Measurements from ENCODE around the gene SLC2A9.

Gene SLC2A9

DNA sequence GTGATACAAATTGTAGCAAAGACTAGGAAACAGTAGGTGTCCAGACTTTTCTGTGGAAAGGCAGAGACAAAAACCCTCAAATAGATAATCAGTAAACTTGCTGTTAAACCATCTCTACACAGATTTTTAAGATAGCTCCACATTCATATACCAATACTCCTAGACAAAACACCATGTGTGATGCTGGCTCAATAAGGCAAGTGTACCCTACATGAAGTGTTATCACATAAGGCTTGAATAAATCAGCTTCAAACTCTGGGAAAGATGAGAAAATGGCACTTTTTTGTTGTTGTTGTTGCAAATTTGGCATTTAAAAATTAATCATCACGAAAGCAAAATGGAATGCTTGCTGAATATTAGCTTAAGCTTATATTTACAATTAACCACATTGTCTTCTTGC is 194.7 kb downstream of the SLC2A9 start:
- ChIA-PET POLR2A (no interaction called here), CTCF (no interaction called here)
- DNase-seq (ENCODE audit: extremely low spot score) = no peak
- TF ChIP-seq, protein P1, sequence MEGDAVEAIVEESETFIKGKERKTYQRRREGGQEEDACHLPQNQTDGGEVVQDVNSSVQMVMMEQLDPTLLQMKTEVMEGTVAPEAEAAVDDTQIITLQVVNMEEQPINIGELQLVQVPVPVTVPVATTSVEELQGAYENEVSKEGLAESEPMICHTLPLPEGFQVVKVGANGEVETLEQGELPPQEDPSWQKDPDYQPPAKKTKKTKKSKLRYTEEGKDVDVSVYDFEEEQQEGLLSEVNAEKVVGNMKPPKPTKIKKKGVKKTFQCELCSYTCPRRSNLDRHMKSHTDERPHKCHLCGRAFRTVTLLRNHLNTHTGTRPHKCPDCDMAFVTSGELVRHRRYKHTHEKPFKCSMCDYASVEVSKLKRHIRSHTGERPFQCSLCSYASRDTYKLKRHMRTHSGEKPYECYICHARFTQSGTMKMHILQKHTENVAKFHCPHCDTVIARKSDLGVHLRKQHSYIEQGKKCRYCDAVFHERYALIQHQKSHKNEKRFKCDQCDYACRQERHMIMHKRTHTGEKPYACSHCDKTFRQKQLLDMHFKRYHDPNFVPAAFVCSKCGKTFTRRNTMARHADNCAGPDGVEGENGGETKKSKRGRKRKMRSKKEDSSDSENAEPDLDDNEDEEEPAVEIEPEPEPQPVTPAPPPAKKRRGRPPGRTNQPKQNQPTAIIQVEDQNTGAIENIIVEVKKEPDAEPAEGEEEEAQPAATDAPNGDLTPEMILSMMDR (IDR thresholded peaks at IDR 0.05; ENCODE audit: control extremely low read depth, extremely low read depth, low read depth, missing control alignments) = no peak

DNA sequence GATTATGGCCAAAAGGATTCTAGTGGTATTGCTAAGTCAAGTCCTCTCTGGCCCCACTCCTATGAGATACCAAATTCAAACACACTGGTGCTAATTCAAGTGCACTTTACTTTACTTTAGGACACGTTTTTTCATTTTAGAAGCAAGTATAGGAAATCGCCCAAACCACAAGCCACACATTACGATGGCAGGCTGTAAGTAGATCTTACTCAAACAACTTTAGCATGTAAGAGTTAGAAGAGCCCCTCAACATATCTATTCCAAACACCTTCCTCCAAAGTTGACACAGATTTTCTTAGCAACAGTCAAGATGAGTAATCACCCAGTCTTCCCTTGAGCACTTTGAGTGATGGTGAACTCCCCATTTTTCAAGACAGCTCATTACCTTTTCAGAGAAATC is 196.2 kb downstream of the SLC2A9 start:
- POLR2A ChIA-PET = no interaction called here

DNA sequence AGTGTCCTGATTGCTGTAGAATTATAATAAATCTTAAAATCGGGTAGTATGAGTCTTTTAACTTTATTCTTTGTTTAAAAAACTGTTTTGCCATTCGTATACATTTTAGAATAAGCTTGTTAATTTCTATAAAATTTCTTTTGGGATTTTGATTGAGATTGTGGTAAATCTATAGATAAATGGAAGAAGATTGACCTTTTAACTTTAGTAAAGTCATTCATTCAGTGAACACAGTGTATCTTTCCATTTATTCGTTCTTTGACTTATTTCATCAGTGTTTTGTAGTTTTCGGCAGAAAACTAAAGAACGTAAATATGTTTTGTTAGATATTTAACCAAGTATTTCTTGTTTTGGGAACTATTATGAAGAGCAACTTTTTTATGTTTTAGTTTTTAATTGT is 201.0 kb downstream of the SLC2A9 start:
- TF ChIP-seq, protein P1 (IDR thresholded peaks at IDR 0.05; ENCODE audit: control extremely low read depth, extremely low read depth, low read depth, missing control alignments) = no peak
- CTCF ChIA-PET = interaction anchor here (1.0 kb wide), 1 partner anchor 13 kb away, joined by 3 read pairs; no protein-coding TSS in a partner anchor
- POLR2A ChIA-PET = no interaction called here
- DNase-seq (ENCODE audit: extremely low spot score) = no peak

More for the DNA sequence above, 196.2 kb downstream of the SLC2A9 start:
- CTCF ChIA-PET = no interaction called here
- TF ChIP-seq, protein P1 (IDR thresholded peaks at IDR 0.05; ENCODE audit: control extremely low read depth, extremely low read depth, low read depth, missing control alignments) = no peak
- DNase-seq (ENCODE audit: extremely low spot score) = no peak

DNA sequence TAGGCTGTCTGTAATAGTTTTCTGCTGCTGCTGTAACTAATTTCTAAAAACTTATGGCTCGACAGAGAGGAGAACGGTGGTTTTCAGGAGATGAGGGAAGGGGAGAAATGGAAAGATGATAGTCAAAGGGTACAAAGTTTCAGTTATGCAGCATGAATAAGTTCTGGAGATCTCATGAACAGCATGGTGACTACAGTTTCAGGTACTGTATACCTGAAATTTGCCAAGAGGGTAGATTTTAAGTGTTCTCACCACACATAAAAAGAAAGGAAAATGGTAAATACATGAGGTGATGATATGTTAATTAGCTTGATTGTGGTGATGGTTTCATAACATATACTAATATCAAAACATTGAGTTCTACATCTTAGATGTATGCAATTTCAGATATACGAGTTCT is 205.0 kb downstream of the SLC2A9 start:
- POLR2A ChIA-PET = no interaction called here
- no peak for DNase-seq (ENCODE audit: extremely low spot score)
- CTCF ChIA-PET = no interaction called here
- TF ChIP-seq, protein P1 (IDR thresholded peaks at IDR 0.05; ENCODE audit: control extremely low read depth, extremely low read depth, low read depth, missing control alignments) = no peak

DNA sequence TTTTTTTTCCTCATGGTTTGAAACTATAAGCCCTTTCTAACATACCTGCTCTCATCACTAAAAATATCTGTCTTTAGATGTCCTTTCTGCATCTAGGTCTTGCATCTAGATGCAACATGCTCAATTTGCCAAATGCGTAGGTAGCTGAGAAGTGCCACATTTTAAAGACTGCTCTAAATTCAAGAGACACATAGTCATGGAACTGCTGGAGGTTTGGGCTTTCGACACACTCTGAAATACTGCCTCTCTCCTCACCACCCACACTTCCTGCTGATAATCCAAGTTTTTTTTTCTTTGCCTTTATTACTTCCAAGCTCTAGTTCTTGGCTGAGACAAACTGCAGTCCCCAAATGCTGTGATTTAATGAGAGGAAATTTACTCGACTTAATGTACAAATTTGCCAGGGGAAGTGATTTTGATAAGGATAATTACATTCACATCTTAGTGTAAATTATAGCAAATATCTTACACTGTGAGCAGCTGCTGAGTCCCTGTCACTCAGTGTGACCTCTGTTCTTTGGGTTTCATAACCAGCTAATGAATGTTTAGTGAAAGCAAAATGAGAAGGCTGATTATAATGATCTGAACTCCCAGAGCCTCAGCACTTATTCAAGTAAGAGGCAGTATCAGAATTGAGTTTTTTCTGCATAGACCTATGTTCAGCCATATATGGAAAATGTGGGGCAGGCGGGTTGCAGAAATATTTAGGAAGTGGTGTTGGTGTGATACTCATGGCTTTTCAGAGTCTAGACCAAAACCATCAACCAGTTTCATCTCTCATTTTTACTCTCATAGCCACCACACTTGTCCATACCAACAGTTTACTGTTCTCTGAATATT is 208.6 kb downstream of the SLC2A9 start:
- TF ChIP-seq, protein P1 (IDR thresholded peaks at IDR 0.05; ENCODE audit: control extremely low read depth, extremely low read depth, low read depth, missing control alignments) = no peak
- ChIA-PET CTCF (no interaction called here), POLR2A (no interaction called here)
- no peak for DNase-seq (ENCODE audit: extremely low spot score)

DNA sequence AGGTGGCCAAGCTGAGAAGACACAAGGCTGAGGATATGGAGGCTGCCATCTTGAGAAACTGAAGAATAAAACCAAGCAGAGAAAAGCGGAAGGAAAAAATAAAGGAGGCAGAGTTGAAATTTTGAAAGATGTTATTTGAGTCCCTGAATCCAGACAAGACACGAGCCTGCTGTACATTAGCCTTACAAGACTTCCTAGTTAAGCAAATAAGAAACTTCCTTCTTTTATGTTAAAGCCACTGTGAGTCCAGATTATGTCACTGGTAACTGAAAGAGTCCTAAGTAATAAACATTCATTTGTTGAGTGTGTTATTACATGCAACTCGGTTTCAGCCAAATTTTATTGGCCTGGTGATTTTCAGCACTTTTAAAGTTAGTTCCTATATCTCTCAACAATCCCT is 209.5 kb downstream of the SLC2A9 start:
- TF ChIP-seq, protein P1 (IDR thresholded peaks at IDR 0.05; ENCODE audit: control extremely low read depth, extremely low read depth, low read depth, missing control alignments) = no peak
- POLR2A ChIA-PET = no interaction called here
- DNase-seq (ENCODE audit: extremely low spot score) = no peak
- CTCF ChIA-PET = no interaction called here
